Nephron (organoid): Measurements from ENCODE around the gene KLHL24.
A peak's percentile ranks its signal among the peaks of the same experiment; 100 is the strongest.
"Not testable (repeated sequence)": the region's sequence is repeated elsewhere in the genome, so short reads cannot be mapped to it uniquely, and the experiment has no call there.

ENCODE experiments used
- H3K27ac Mint-ChIP-seq, 3 experiments: 2 replicates each; pipeline ENCODE4 v1.8.0; 2020; ENCODE audit warnings: mixed read lengths in 3 of 3, mild to moderate bottlenecking in 2 of 3, moderate library complexity in 1 of 3
- H3K27me3 Mint-ChIP-seq: 2 replicates; pipeline ENCODE4 v1.8.0; 2021; ENCODE audit warnings: low read depth, mild to moderate bottlenecking, moderate library complexity, mixed read lengths
- H3K36me3 Mint-ChIP-seq: 2 replicates; pipeline ENCODE4 v1.8.0; 2020; ENCODE audit warnings: low read depth, mixed read lengths
- H3K4me1 Mint-ChIP-seq: 2 replicates; pipeline ENCODE4 v1.8.0; 2020; ENCODE audit warnings: mixed read lengths
- H3K4me3 Mint-ChIP-seq, 3 experiments: 2 replicates each; pipeline ENCODE4 v1.8.0; 2020; ENCODE audit warnings: mild to moderate bottlenecking in 3 of 3, mixed read lengths in 3 of 3, moderate library complexity in 2 of 3
- H3K9me3 Mint-ChIP-seq: 2 replicates; pipeline ENCODE4 v1.8.0; 2020; ENCODE audit warnings: mixed read lengths
- CTCF ChIP-seq, 3 experiments: fragments of 200-600 bp; sonication (generic); IDR thresholded peaks; one replicate each; pipeline ENCODE4 v1.5.0; 2021; ENCODE audit warnings: antibody characterized with exemption in 3 of 3; ENCODE audit not compliant: unreplicated experiment in 3 of 3

KLHL24 gene

GRCh38 chr3:183619010-183619409 lies 16.4 kb upstream of the KLHL24 start:
- no peaks in the 10 kb centered on the region for H3K4me1 Mint-ChIP-seq
- H3K27ac Mint-ChIP-seq, result no peak overlapping the region
- no peak overlapping the region for H3K4me3 Mint-ChIP-seq
- H3K36me3 Mint-ChIP-seq, result no peaks in the 10 kb centered on the region
- H3K9me3 Mint-ChIP-seq, result no peaks in the 10 kb centered on the region
- H3K27me3 Mint-ChIP-seq, result peaks cover 4% of the 10 kb centered on the region
- no peak for TF ChIP-seq CTCF (IDR thresholded peaks at IDR 0.05; ENCODE audit: unreplicated experiment in 3 of 3)

GRCh38 chr3:183619624-183620251 lies 15.7 kb upstream of the KLHL24 start:
- Mint-ChIP-seq H3K27me3 (peaks cover 4% of the 10 kb centered on the region), H3K27ac (no peak overlapping the region), H3K4me3 (no peak overlapping the region), H3K36me3 (no peaks in the 10 kb centered on the region), H3K9me3 (no peaks in the 10 kb centered on the region), H3K4me1 (no peaks in the 10 kb centered on the region)
- no peak for TF ChIP-seq CTCF (IDR thresholded peaks at IDR 0.05; ENCODE audit: unreplicated experiment in 3 of 3)

- Mint-ChIP-seq H3K4me3 (no peak overlapping the region), H3K9me3 (no peaks in the 10 kb centered on the region), H3K4me1 (no peaks in the 10 kb centered on the region), H3K27ac (no peak overlapping the region), H3K36me3 (no peaks in the 10 kb centered on the region), H3K27me3 (peaks cover 4% of the 10 kb centered on the region)
- no peak for TF ChIP-seq CTCF (IDR thresholded peaks at IDR 0.05; ENCODE audit: unreplicated experiment in 3 of 3)
These were observed 15.2 kb upstream of the KLHL24 start for GRCh38 chr3:183620252-183620628.

GRCh38 chr3:183622473-183622872 lies 12.9 kb upstream of the KLHL24 start:
- H3K9me3 Mint-ChIP-seq, H3K36me3 Mint-ChIP-seq, H3K4me1 Mint-ChIP-seq, H3K4me3 Mint-ChIP-seq, H3K27ac Mint-ChIP-seq, H3K27me3 Mint-ChIP-seq: not testable (repeated sequence)

- Mint-ChIP-seq H3K9me3 (no peaks in the 10 kb centered on the region), H3K4me1 (no peaks in the 10 kb centered on the region), H3K27ac (no peak overlapping the region), H3K27me3 (no peaks in the 10 kb centered on the region), H3K4me3 (no peak overlapping the region), H3K36me3 (no peaks in the 10 kb centered on the region)
- TF ChIP-seq CTCF (IDR thresholded peaks at IDR 0.05; ENCODE audit: unreplicated experiment in 3 of 3), result no peak
These were observed 8.4 kb upstream of the KLHL24 start for GRCh38 chr3:183626877-183627594.

GRCh38 chr3:183629546-183630301 lies 5.7 kb upstream of the KLHL24 start:
- no peak overlapping the region for H3K27ac Mint-ChIP-seq
- H3K27me3 Mint-ChIP-seq, result no peaks in the 10 kb centered on the region
- H3K9me3 Mint-ChIP-seq, result no peaks in the 10 kb centered on the region
- no peaks in the 10 kb centered on the region for H3K4me1 Mint-ChIP-seq
- TF ChIP-seq CTCF (IDR thresholded peaks at IDR 0.05; ENCODE audit: unreplicated experiment in 3 of 3), result no peak
- H3K4me3 Mint-ChIP-seq, result peak overlapping the region in 1 of 3 experiments; percentile 27
- H3K36me3 Mint-ChIP-seq, result no peaks in the 10 kb centered on the region
